ENCODE data around the gene CNTNAP2. TPM values are rescaled to one million over a fixed set of nuclear protein-coding genes. Genes with fewer than 3 reads are reported as not detected.

The CNTNAP2 gene
- polyA plus RNA-seq (2011; rRNA removed) (not detected in 2 replicates), polyA minus RNA-seq (2011; rRNA and poly(A)+ RNA removed) (0.09 and 0.57 TPM in 2 replicates)

DNA sequence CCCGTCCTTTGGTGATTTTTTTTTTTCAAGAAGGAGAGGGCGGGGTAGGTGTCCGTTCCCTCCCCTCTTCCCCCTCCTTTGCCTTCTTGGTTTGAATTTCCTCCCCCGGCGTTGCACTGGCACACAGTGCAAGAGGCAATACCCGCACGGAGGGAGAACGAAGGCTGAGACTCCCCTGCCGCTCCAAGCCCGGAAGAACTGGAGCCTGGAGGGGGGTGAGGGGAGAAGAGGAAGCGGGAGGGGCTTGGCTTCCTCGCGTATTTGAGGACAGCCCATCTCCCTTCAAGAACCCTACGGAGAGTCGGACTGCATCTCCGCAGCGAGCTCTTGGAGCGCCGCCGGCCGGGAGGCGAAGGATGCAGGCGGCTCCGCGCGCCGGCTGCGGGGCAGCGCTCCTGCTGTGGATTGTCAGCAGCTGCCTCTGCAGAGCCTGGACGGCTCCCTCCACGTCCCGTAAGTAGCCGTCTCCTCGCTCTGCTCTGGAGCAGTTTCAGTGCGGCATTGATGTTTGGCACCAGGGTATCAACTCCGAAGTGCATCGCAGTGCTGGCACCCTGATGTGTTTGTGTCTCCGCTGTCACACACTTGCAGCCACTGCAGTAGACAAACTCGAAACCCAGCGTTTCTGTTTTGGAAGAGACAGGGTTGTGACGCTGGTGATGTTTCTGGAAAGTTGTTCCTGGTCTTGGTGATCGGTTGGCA, at the start of gene CNTNAP2:
CNTNAP2 (plus strand) TSS at position 281 of the 702 bp plus-strand sequence; CDS start at position 357, 76 bp downstream.
- no peak for TF ChIP-seq CTCF (IDR thresholded peaks at IDR 0.05; ENCODE audit: insufficient read depth, low read depth, low read length)
- POLR2A ChIA-PET = no interaction called here
- CTCF ChIA-PET = no interaction called here
- Histone ChIP-seq H3K27me3 (ENCODE audit: control insufficient read depth, insufficient read depth, low read length) (no peaks in the 10 kb centered on the region), H3K4me3 (ENCODE audit: low read depth, low read length) (peak within 1 kb of the TSS; percentile 37), H3K36me3 (ENCODE audit: control insufficient read depth, insufficient read depth, low read length) (no peaks in the 10 kb centered on the region)
- DNase-seq (ENCODE audit: low read depth) = no peak

DNA sequence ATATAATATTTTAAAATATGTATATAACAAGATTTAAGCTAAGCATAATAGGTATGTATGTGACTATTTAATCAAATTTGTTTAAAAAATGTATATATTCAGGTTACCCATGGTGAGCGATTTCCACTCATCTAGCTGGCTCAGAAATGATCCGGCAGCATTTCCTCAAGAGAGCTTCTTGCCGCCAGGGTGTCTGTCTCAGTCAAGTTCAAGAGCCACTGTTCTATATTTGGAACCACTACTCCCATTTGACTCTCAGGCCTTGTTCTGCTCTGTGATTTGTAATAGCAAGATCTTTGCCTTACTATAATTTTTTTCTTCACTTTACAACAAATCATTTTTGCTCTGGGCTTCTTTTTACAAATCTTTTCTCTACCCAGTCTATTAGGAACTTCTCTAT, 48.7 kb upstream of the CNTNAP2 start:
- TF ChIP-seq CTCF (IDR thresholded peaks at IDR 0.05; ENCODE audit: insufficient read depth, low read depth, low read length) = no peak
- CTCF ChIA-PET = interaction anchor here (1.0 to 1.3 kb wide), 2 partner anchors 9 to 32 kb away, joined by 3 read pairs; no protein-coding TSS in a partner anchor
- Histone ChIP-seq H3K36me3 (ENCODE audit: control insufficient read depth, insufficient read depth, low read length) (no peaks in the 10 kb centered on the region), H3K4me3 (ENCODE audit: low read depth, low read length) (no peak overlapping the region), H3K27me3 (ENCODE audit: control insufficient read depth, insufficient read depth, low read length) (no peaks in the 10 kb centered on the region)
- POLR2A ChIA-PET = no interaction called here
- no peak for DNase-seq (ENCODE audit: low read depth)

DNA sequence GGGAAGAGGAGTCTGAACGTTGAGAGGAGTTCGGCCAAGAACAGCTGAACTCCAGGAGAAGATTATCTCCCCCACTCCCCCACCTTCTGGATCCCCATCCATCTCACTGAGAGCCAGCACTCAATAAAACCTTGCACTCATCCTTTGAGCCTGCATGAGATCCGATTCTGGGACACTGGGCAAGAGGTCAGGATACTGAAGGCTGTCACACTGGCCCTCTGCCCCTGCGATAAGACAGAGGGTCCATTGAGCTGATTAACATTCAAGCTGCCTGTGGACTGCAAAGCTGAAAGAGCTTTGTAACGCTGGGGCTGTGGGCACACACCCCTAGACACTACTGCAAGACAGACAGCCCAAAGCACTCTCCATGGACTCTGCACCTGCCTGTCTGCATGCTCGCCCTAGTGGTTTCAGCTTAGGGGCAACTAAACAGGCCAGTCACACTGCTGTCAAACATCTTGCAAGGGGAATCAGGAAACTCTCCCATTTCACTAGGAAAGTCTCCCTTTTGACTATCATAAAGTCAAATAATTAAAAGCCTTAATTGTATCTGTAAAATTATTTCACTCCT, 42.3 kb upstream of the CNTNAP2 start:
- H3K4me3 ChIP-seq (ENCODE audit: low read depth, low read length) = no peak overlapping the region
- no peaks in the 10 kb centered on the region for H3K27me3 ChIP-seq (ENCODE audit: control insufficient read depth, insufficient read depth, low read length)
- no peaks in the 10 kb centered on the region for H3K36me3 ChIP-seq (ENCODE audit: control insufficient read depth, insufficient read depth, low read length)
- ChIA-PET POLR2A (no interaction called here), CTCF (no interaction called here)
- DNase-seq (ENCODE audit: low read depth) = no peak
- no peak for TF ChIP-seq CTCF (IDR thresholded peaks at IDR 0.05; ENCODE audit: insufficient read depth, low read depth, low read length)

- CTCF ChIA-PET = no interaction called here
- POLR2A ChIA-PET = no interaction called here
- H3K36me3 ChIP-seq (ENCODE audit: control insufficient read depth, insufficient read depth, low read length) = no peaks in the 10 kb centered on the region
- no peaks in the 10 kb centered on the region for H3K27me3 ChIP-seq (ENCODE audit: control insufficient read depth, insufficient read depth, low read length)
- DNase-seq (ENCODE audit: low read depth) = no peak
- TF ChIP-seq CTCF (IDR thresholded peaks at IDR 0.05; ENCODE audit: insufficient read depth, low read depth, low read length) = no peak
- H3K4me3 ChIP-seq (ENCODE audit: low read depth, low read length) = no peak overlapping the region
Observed at GRCh38 chr7:146076344-146076743, 40.3 kb upstream of the CNTNAP2 start.

GRCh38 chr7:146084086-146084485, 32.5 kb upstream of the CNTNAP2 start:
- ChIA-PET POLR2A (no interaction called here), CTCF (no interaction called here)
- no peaks in the 10 kb centered on the region for H3K36me3 ChIP-seq (ENCODE audit: control insufficient read depth, insufficient read depth, low read length)
- no peak for TF ChIP-seq CTCF (IDR thresholded peaks at IDR 0.05; ENCODE audit: insufficient read depth, low read depth, low read length)
- H3K4me3 ChIP-seq (ENCODE audit: low read depth, low read length) = no peak overlapping the region
- no peak for DNase-seq (ENCODE audit: low read depth)
- no peaks in the 10 kb centered on the region for H3K27me3 ChIP-seq (ENCODE audit: control insufficient read depth, insufficient read depth, low read length)

Measured in BJ (cell line).